HG02610 (cell line): ENCODE results near the gene MBIP.

Source experiments
- ATAC-seq: cut with Tn5 transposase; IDR thresholded peaks from one replicate; pipeline ENCODE4 v1.9.1; 2021; ENCODE audit warnings: mild to moderate bottlenecking, moderate library complexity; ENCODE audit not compliant: unreplicated experiment

MBIP gene

DNA sequence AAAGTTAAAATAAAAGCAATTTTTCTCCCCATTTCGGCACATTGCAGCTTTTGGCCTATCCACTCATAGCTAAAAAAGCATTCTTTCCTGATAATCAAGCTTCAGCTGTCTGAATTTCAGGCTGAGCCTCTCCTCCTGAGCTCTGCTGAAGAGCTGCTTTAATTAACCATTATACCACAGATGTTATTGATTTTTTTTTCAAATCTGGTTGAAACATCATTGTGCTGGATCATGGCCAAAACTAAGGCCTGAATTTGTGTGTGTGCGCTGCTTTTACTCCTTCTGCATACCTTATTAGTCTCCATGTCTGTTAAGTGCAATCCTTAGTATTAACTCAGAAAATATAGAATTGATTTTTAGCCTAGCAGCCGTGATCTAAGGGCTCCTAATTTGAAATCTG lies 52.3 kb downstream of the MBIP start:
- no peak for ATAC-seq

DNA sequence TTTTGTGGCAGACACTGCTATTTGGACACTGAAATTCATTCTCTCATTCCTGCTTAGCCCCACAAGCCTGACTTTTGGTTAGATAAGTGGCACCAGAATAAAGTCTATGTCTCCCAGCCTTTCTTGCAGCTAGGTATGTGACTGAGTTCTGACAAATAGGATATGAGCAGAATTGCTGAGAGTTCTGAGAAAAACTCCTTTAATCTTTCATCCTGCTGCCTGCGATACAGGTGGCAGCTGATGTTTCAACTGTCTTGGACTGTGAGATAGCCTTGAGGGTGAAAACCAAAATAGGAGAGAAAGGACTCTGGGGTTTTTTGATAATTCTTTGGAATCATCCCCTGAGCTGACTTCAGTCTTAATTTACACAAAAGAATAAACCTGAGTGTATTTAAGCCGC lies 55.8 kb downstream of the MBIP start:
- no peak for ATAC-seq

DNA sequence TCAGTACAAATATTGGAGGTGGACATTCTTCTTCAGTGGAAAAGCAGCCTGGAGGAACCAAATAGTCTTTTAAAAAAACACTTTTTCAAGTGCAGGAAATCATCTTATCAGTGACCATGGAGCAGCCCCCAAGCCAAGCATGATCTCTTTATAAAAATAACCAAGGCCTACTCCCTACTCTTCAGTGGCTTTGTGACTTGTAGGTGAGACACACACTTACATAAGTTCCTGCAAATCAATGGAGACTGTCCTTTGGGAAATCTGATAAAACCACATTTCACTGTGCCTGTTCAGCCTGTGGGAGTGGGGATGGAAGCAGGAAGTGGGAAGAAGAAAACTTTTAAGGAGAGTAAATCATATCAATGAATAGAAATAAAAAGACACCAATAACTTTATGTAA lies 56.3 kb downstream of the MBIP start:
- no peak for ATAC-seq

DNA sequence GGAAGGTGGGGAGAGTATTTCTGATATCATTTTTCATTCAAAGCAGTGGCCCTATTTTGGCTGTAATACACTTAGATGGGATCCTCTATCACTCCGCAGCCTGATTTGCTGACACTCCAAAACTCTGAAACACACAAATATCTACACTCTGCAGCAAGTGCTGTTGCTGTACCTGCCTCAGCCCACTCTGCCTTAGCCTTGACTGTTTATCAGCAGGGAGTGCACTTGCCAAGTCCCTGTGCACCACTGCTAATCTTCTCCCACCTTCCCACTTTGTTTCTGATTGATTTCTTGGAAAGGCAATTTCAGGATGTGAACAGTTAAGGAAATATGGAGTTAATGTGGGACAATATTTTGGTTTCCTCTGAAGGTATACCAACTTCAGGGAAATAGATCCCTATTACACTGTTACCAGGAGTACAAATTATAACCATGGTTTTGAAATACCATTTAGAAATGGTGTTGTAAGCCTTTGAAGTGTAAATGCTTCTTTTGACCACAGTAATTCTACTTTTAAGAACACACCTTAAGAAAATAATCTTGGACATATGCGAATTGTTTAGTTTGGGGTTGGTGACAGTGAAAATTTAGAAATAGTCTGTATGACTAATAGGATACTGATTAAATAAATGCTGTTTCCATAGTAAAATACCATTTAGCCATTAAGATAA lies 59.3 kb downstream of the MBIP start:
- ATAC-seq = no peak

DNA sequence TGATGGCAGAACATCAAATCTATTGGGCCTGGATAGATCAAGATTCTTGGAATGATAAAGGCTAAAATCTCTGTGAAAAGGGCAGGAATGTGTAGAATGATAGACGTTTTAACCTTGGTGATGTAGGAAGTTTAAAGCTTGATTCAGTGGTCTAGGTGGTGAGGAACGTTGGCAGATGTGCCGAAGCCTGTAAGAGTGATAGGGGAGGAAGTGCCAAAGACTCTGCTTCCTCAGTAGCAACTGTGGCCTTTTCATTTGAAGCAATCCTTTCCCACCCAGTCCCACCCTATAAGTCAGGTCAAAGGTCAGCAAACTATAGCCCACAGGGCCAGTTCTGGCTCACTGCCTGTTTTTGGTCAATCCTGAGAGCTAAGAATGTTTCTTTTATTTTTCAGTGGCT lies 62.2 kb downstream of the MBIP start:
- no peak for ATAC-seq

DNA sequence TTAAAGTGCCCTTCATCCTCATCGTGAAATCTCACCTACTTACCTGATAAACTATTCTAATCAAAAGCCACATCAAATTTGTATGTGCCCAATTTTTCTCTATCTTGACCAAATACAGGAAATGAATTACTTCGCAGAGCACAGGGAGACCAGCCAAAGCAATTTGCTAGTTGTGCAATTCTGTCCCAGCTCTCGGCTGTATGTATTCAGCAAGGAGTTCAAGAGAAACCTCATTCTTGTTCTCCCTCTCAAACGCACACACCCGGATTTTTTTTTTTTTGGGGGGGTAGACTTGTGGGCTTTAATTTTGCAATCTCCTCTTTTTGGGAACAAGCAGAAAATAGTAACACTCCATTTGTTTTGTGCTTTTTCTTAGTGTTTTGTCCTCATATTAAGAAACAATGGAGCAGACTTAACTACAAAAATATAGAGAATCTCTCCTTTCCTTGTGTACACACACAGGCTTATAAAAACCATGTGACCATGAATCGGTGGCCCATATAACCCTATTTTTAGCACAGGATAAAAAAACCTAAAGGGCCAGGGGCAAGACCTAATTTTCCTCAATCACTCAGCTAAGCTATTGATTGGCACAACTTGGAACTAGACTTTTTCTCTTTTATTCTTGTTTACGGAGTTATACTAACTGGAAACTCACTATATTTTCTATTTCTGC lies 64.2 kb downstream of the MBIP start:
- ATAC-seq = no peak

DNA sequence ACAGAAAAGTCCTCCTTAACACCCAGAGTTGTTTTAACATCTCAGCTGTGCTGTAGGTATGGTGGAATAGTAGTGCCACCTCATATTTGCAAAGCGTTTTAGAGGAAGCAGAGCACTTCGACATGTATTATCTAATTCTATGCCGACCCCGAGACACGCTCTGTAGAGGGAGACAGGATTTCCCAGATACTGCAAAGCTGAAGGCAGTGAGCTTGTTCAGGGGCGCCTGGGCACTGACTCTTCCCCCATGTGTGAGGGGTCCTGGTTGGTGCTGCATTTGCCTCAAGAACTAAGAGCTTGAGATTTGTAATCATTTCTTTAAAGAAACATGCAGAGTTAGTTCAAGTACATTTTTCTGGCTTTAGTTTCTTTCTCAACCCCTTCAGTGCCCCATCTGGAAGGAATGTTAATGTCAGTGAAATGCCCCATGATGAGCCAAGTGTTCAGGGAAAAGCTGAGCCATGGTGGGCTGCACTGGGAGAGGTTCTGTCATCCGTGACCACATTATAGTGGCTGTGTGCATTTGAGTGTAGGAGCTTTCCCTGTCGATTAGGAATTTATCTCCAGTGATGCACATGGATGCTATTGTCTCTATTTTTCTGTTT lies 66.3 kb downstream of the MBIP start:
- no peak for ATAC-seq
